GM13976 (cell line): Measurements from ENCODE around the gene MMP23B.

Experiments
- DNase-seq: peaks from one replicate; pipeline ENCODE4 v3.0.0; 2012; ENCODE audit warnings: low spot score
- CTCF ChIP-seq: IDR thresholded peaks from 2 replicates; pipeline ENCODE4 v1.5.1; 2012; ENCODE audit warnings: borderline replicate concordance, mild to moderate bottlenecking; ENCODE audit not compliant: insufficient read depth; ENCODE audit errors: extremely low read depth, missing control alignments, control extremely low read depth
- in situ Hi-C: fragments of 300-500 bp; cut with MboI; formaldehyde crosslinking; loops from one replicate; pipeline ENCODE4 v1.12.0; 2022; ENCODE audit warnings: low sequenced_read_pairs, mixed read lengths, inconsistent platforms; ENCODE audit not compliant: unreplicated experiment

The MMP23B gene

GRCh38 chr1:1602968-1603506, 28.9 kb upstream of the MMP23B start:
- DNase-seq: no peak
- TF ChIP-seq CTCF: no peak
- in situ Hi-C loops: no loop called here

GRCh38 chr1:1603671-1604373, 28.2 kb upstream of the MMP23B start:
- in situ Hi-C loops: no loop called here
- no peak for TF ChIP-seq CTCF
- DNase-seq: no peak

GRCh38 chr1:1604374-1605033, 27.5 kb upstream of the MMP23B start:
- no peak for DNase-seq
- no peak for TF ChIP-seq CTCF
- in situ Hi-C loops: no loop called here

GRCh38 chr1:1605034-1605591, 26.9 kb upstream of the MMP23B start:
- no peak for TF ChIP-seq CTCF
- DNase-seq: no peak
- in situ Hi-C loops: no loop called here

- no peak for TF ChIP-seq CTCF
- in situ Hi-C loops: no loop called here
- DNase-seq: no peak
These were observed 26.2 kb upstream of the MMP23B start for GRCh38 chr1:1605724-1606123.

- no peak for TF ChIP-seq CTCF
- DNase-seq: no peak
- in situ Hi-C loops: no loop called here
These were observed 25.7 kb upstream of the MMP23B start for GRCh38 chr1:1606232-1606631.
